ENCODE measurements around the gene SCYL2.

The SCYL2 gene

GRCh38 chr12:100381379-100381778 is 114.4 kb downstream of the SCYL2 start:
- no peak for DNase-seq

GRCh38 chr12:100382338-100382737 is 115.4 kb downstream of the SCYL2 start:
- no peak for DNase-seq

- no peak for DNase-seq
Observed at GRCh38 chr12:100383586-100384558, 116.9 kb downstream of the SCYL2 start.

- DNase-seq, result no peak
Observed at GRCh38 chr12:100384559-100384935, 117.6 kb downstream of the SCYL2 start.

DNA sequence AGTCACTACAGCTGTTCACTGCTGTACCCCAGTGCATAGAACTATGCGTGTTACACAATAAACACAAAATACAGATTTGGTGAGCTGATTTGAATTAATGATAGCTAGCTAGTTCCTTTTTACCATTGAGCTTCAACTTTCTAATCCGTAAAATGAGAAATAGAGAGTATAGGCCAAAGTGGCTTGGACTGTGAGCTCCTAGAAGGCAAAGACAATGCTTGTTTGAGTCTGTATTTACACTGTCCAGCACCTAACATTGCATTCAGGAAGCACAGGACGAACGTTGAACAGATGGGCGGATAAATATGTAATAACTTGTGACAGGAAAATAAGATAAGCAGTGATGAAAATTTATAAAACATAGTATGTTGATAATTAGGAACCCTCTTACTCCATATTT is 121.4 kb downstream of the SCYL2 start:
- no peak for DNase-seq
